H7 (cell line): ENCODE results near the gene CBLN3. TPM values are rescaled to one million over a fixed set of nuclear protein-coding genes. Genes with fewer than 3 reads are reported as not detected.

Experiments used
- DNase-seq: peaks from one replicate; pipeline ENCODE4 v3.0.0; 2012
- H3K27me3 ChIP-seq: 2 replicates; pipeline ENCODE4 v1.6.0; 2011; ENCODE audit warnings: mild to moderate bottlenecking, low read length; ENCODE audit not compliant: control insufficient read depth, insufficient read depth
- H3K36me3 ChIP-seq: replicated peaks from 2 replicates; pipeline ENCODE4 v1.5.1; 2011; ENCODE audit warnings: low read length; ENCODE audit not compliant: control insufficient read depth, insufficient read depth
- H3K4me3 ChIP-seq: 2 replicates; pipeline ENCODE4 v1.5.1; 2011; ENCODE audit warnings: low read depth, mild to moderate bottlenecking, control low read depth, low read length, moderate library complexity; ENCODE audit not compliant: insufficient read depth
- total RNA-seq: library from RNA; depleted of rRNA; stranded (reverse); fragments of >200 nt; shearing (Covaris generic); gene quantifications from 2 replicates; pipeline ENCODE4 v1.2.3, GENCODE V29; 2014

CBLN3 gene
- total RNA-seq, 1 experiment from 2014 or later: 0.24 TPM

DNA sequence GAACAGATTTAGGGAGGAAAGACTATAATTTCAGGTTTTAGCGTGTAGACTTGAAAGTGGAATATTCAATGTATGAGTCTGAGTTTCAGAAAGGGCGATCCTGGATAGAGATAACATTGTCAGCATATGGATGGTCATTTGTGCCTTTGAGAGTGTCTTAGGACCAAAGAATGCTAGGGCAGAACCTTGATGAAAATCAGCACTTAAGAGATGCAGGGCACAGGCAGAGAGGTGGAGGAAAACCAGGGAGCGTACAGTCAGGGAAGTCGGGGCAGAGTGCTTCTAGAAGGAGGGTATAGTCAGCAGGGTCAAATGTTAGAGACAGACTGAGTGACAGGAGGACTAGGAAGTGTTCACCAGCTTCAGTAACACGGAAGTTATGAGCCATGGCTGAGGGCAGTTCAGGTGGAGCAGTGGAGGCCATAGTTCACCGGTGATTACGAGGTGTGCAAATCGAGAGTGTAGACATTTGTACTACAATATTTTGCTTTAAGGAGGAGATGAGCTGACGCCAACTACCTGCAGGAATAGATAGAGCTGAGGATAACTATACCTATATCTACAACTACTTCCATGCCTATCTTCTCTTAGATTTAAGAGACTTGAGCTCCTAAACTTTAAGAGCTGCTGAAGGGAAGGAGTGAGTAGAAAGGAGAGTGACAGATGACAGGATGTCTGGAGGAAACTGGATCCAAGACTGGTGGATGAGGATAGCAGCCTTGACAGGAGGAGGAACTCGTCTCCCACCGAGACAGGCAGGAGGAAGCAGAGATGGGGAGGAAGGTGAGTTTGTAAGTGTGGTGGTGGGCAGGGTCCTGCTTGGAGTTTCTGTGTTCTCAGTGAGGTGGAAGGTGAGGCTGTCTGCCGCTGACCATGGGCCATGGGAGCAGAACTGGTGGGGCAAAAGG is 6.5 kb downstream of the CBLN3 start:
- Histone ChIP-seq H3K4me3 (no peak overlapping the region), H3K36me3 (no peaks in the 10 kb centered on the region), H3K27me3 (peaks cover 9% of the 10 kb centered on the region; the same call in 1 of the 2 replicates)
- no peak for DNase-seq

DNA sequence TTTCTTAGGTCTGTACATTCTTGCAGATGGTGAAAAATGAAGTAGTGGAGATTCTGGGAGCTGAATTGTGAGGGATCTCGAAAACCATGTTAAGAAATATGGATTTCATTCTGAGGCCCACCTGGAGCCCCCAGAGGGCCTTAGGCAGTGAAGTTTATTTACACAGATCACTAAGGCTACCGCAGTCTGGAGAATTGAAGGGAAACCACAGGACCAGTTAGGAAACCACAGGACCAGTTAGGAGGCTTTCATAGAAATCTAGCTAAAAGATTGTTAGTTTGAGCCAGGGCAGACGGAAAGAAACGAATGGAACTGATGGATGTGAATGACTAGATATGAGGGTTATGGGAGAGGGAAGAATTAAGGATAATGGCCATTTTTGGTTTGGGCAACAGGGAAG is 7.2 kb downstream of the CBLN3 start:
- peaks cover 6% of the 10 kb centered on the region; the same call in 1 of the 2 replicates for H3K27me3 ChIP-seq
- no peaks in the 10 kb centered on the region for H3K36me3 ChIP-seq
- H3K4me3 ChIP-seq: no peak overlapping the region
- no peak for DNase-seq

DNA sequence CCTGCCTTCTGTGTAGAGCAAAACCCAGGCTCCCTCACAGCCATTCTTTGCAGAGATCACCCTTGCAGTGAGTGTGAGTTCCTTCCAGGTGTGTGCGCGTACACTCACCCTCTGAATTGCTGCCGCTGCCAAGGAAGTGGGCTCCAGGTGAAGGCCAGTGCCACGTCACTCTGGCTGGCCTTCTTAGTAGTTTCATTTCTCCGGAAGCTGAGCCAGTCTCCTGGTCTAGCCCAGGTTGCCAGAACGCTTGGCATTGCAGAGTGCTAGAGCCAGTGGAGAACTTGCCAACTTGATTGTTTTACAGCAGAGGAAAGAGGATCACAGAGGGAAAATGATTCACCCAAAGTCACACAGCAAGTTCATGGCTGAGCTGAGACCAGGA is 11.0 kb downstream of the CBLN3 start:
- H3K27me3 ChIP-seq: peaks cover 6% of the 10 kb centered on the region; the same call in 1 of the 2 replicates
- DNase-seq: no peak
- H3K4me3 ChIP-seq: no peak overlapping the region
- H3K36me3 ChIP-seq: peaks cover 2% of the 10 kb centered on the region; the same call in 1 of the 2 replicates

DNA sequence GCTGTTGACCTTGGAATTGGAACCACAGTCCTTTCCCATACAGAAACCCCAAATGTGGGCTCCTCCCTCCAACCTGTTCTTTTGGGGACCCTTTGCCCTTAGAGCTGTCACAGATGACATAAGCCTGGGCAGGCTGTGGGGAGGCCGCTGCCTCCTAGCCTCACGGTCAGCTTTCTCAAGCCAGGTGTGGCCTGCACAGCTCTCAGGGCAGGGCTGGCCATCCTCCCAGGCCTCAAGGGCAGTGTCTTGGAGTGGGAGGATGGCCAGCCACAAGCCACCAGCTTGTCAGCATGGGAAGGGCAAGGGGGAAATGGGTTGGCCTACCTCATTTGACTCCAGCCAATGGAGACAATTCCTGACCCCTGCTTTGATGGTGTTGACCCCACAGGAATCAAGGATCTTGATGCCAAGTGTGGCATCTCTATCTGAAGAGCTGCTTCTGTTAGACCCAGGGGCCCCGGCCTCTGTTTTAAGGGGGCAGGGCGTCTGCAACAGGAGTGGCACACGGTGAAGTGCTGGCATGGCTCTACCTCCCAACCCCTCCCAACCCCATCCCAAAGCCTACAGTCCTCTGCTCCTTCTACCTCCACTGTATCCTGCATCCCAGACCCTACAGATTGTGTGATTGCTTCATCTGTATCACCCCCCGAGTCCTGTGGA is 11.5 kb downstream of the CBLN3 start:
- peaks cover 6% of the 10 kb centered on the region; the same call in 1 of the 2 replicates for H3K27me3 ChIP-seq
- H3K4me3 ChIP-seq: no peak overlapping the region
- H3K36me3 ChIP-seq: peaks cover 3% of the 10 kb centered on the region
- no peak for DNase-seq

DNA sequence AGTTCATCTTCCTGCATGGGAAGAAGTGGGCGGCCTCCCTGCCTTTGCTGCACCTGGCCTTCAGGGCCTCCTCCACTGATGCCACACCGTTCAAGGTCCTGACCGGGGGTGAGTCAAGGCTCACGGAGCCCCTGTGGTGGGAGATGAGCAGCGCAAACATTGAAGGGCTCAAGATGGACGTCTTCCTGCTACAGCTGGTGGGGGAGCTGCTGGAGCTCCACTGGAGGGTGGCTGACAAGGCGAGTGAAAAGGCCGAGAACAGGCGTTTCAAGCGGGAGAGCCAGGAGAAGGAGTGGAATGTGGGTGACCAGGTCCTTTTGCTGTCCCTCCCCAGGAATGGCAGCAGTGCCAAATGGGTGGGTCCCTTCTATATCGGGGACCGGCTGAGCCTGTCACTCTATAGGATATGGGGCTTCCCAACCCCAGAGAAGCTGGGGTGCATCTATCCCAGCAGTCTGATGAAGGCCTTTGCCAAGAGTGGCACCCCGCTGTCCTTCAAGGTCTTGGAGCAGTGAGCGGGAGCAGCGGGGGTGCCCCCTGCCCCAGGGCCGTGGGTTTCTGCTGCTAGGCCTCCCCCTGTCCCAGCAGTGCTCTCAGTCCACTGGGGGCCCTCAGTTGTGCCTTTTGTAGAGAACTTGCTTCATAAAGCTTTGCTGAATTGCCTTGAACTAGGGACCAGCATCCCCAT is 12.4 kb downstream of the CBLN3 start:
- peaks cover 4% of the 10 kb centered on the region; the same call in 1 of the 2 replicates for H3K27me3 ChIP-seq
- no peak overlapping the region for H3K4me3 ChIP-seq
- H3K36me3 ChIP-seq: peaks cover 3% of the 10 kb centered on the region
- DNase-seq: peak; percentile 51

DNA sequence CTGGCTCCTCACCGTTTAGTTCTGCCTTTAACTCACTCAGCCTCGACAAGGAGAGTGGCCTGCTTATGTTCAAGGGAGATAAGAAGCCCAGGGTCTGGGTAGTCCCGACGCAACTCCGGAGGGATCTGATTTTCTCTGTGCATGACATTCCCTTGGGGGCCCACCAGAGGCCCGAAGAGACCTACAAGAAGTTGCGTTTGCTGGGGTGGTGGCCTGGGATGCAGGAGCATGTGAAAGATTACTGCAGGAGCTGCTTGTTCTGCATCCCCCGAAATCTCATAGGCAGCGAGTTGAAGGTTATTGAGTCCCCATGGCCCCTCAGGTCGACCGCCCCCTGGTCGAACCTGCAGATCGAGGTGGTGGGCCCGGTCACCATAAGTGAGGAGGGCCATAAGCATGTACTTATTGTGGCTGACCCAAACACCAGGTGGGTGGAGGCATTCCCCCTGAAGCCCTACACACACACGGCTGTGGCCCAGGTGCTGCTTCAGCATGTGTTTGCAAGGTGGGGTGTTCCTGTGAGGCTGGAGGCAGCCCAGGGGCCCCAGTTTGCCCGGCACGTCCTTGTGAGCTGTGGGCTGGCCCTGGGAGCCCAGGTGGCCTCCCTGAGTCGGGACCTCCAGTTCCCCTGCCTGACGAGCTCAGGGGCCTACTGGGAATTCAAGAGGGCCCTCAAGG is 13.1 kb downstream of the CBLN3 start:
- peaks cover 4% of the 10 kb centered on the region; the same call in 1 of the 2 replicates for H3K27me3 ChIP-seq
- peaks cover 3% of the 10 kb centered on the region for H3K36me3 ChIP-seq
- H3K4me3 ChIP-seq: no peak overlapping the region
- no peak for DNase-seq

DNA sequence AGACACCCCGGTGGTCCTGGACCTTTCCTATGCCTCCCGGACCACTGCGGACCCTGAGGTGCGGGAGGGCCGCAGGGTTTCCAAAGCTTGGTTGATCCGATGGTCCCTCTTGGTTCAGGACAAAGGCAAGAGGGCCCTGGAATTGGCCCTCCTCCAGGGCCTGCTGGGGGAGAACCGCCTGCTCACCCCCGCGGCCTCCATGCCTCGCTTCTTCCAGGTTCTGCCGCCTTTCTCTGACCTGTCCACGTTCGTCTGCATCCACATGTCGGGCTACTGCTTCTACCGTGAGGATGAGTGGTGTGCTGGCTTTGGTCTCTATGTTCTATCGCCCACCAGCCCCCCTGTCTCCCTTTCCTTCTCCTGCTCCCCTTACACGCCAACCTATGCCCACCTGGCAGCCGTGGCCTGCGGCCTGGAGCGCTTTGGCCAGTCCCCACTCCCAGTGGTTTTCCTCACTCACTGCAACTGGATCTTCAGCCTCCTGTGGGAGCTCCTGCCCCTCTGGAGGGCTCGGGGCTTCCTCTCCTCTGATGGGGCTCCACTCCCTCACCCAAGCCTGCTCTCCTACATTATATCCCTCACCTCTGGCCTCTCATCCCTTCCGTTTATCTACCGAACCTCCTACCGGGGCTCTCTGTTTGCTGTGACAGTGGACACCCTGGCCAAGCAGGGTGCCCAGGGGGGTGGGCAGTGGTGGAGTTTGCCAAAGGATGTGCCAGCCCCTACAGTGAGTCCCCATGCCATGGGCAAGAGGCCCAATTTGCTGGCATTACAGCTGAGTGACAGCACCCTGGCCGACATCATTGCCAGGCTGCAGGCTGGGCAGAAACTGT is 13.8 kb downstream of the CBLN3 start:
- H3K27me3 ChIP-seq: peaks cover 4% of the 10 kb centered on the region; the same call in 1 of the 2 replicates
- DNase-seq: no peak
- H3K36me3 ChIP-seq: peaks cover 3% of the 10 kb centered on the region
- no peak overlapping the region for H3K4me3 ChIP-seq

DNA sequence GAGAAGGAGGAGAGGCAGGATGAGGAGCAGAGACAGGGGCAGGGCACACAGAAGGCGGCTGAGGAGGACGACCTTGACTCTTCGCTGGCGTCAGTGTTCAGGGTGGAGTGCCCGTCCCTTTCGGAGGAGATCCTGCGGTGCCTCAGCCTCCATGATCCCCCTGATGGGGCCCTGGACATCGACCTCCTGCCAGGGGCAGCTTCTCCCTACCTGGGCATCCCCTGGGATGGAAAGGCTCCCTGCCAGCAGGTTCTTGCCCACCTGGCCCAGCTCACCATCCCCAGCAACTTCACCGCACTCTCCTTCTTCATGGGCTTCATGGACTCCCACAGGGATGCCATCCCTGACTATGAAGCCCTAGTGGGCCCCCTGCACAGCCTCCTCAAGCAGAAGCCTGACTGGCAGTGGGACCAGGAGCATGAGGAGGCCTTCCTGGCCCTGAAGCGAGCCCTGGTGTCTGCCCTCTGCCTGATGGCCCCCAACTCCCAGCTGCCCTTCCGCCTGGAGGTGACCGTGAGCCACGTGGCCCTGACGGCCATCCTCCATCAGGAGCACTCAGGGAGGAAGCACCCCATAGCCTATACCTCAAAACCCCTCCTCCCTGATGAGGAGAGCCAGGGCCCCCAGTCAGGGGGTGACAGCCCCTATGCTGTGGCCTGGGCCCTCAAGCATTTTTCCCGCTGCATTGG is 14.6 kb downstream of the CBLN3 start:
- H3K27me3 ChIP-seq: peaks cover 2% of the 10 kb centered on the region; the same call in 1 of the 2 replicates
- H3K36me3 ChIP-seq: peaks cover 3% of the 10 kb centered on the region
- H3K4me3 ChIP-seq: no peak overlapping the region
- no peak for DNase-seq

DNA sequence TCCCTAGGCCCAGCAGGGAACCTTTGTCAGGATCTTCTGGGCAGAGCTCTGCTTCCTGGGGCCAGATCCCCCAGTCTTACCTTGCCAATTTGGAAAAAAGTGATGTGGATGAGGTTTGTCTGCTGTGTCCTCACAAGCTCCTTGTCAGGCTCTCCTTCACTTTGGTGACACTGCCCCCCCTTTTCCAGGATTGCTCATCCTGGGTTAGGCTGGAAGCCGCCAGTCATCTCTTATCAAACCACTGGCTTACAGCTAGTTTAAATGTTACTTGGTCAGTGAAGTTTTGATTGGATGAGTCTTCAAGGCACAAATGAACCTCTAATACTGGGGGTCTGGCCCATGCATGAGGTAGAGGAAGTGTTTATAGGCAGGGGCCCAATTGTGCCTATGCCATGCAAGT is 15.4 kb downstream of the CBLN3 start:
- Histone ChIP-seq H3K4me3 (no peak overlapping the region), H3K36me3 (peaks cover 3% of the 10 kb centered on the region), H3K27me3 (peaks cover 2% of the 10 kb centered on the region; the same call in 1 of the 2 replicates)
- DNase-seq: no peak

DNA sequence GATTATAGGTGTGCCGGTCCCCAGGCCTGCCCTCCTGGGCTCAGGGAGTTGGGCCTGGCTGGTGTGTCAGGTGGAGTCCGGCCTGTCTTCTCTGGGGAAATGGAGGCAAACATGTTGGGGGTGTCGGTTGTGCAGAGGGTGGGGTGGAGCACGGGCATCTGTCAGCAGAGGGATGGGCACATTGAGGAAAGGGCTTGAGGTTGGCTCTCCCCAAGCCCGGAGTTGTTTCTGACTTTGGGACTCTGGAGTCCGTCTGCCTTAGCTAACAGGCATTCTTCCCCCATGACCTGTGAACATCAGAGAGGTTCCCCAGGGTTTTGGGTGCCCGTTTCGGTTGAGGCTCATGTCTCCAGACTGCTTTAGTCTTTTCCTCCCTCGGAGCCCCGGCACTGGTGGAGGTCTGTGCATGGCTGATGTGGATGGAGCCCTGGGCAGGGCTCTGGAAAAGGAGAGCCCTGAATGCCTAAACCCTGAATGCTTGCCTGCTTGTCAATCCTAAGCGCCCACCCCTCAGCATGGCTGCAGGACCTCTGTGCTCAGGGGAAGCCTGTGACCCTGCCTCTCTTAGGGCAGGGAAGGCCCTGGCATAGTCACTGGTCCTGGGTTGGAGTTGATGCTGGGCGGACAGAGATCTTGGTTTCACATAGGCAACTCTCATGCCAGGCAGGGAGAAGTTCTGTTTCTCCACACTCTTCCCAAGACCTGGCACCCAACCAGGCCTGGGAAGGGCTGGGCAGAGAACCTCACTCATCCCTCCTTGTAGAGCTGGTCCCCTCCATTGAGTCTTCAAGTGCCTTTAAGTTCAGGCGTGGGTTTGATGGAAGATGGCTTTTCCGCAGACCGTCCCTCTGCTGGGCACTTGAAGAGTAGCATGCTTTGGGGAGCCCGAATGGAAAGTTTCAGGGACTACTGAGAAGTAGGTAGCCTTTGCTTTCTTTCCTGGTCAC is 17.8 kb downstream of the CBLN3 start:
- peak; percentile 88 for DNase-seq
- no peaks in the 10 kb centered on the region for H3K27me3 ChIP-seq
- H3K4me3 ChIP-seq: no peak overlapping the region
- H3K36me3 ChIP-seq: peaks cover 3% of the 10 kb centered on the region

DNA sequence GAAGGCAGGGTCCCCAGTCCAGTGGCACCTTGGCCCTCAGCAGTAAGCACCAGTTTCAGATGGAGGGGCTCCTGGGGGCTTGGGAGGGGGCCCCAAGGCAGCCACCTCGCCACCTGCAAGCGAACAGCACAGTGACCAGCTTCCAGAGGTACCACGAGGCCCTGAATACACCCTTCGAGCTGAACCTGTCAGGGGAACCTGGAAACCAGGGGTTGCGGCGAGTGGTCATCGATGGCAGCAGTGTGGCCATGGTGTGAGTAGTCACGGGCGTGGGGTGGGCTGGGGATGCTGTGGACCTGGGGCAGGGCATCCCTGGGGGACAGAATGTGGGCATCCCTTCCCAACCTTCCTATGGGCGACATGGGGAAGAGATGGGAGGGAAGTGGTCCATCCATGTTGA is 19.5 kb downstream of the CBLN3 start:
- Histone ChIP-seq H3K4me3 (no peak overlapping the region), H3K27me3 (no peaks in the 10 kb centered on the region), H3K36me3 (peaks cover 3% of the 10 kb centered on the region)
- peak; percentile 16 for DNase-seq

DNA sequence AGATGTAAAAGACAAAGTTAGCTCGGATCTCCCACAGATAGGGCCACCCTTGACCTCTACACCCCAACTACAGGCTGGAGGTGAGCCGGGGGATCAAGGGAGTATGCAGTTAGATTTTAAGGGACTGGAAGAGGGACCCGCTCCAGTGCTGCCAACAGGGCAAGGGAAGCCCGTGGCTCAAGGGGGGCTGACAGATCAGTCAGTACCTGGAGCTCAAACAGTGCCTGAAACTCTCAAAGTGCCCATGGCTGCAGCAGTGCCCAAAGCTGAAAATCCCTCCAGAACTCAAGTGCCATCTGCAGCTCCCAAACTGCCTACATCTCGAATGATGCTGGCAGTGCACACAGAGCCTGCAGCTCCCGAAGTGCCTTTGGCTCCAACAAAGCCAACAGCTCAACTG is 20.3 kb downstream of the CBLN3 start:
- Histone ChIP-seq H3K4me3 (no peak overlapping the region), H3K27me3 (no peaks in the 10 kb centered on the region), H3K36me3 (peaks cover 3% of the 10 kb centered on the region)
- no peak for DNase-seq
